Measurements from ENCODE around the gene MED13. TPM values are rescaled to one million over a fixed set of nuclear protein-coding genes. Genes with fewer than 3 reads are reported as not detected.

Gene MED13
- polyA plus RNA-seq, 1 donor (not counting 4 experiments of a cell fraction or from before 2014, with no cell fraction given) = 21.4 TPM

GRCh38 chr17:62038248-62038647 lies 26.8 kb downstream of the MED13 start:
- H3K9me1 ChIP-seq (ENCODE audit: control insufficient read depth, extremely low read depth, insufficient read depth, low read length) = no peaks in the 10 kb centered on the region
- no peaks in the 10 kb centered on the region for H3K27me3 ChIP-seq (ENCODE audit: control insufficient read depth, extremely low read depth, insufficient read depth, low read length)
- H4K20me1 ChIP-seq (ENCODE audit: control insufficient read depth, extremely low read depth, insufficient read depth, low read length) = peaks cover 2% of the 10 kb centered on the region
- no peak for DNase-seq (ENCODE audit: low read depth, low spot score)
- H2AFZ ChIP-seq (ENCODE audit: control insufficient read depth, low read length) = no peak overlapping the region
- H3K36me3 ChIP-seq (ENCODE audit: control insufficient read depth in 2 of 2, extremely low read depth in 1 of 2, insufficient read depth in 2 of 2, low read length in 2 of 2) = peaks cover 0 to 2% of the 10 kb centered on the region in 2 experiments
- H3K4me2 ChIP-seq (ENCODE audit: control insufficient read depth, extremely low read depth, insufficient read depth, low read depth, low read length) = no peak overlapping the region
- dilution Hi-C loops (cut with MboI; ENCODE audit: extremely low pct_ligation_motif_present, low sequenced_read_pairs) = no loop called here
- FAIRE-seq = no peak
- no peak overlapping the region for H3K4me3 ChIP-seq (ENCODE audit: control insufficient read depth in 2 of 3, extremely low read depth in 1 of 3, insufficient read depth in 2 of 3, low read depth in 1 of 3, low read length in 3 of 3)
- peaks cover 73% of the 10 kb centered on the region for H3K79me2 ChIP-seq (ENCODE audit: control insufficient read depth, insufficient read depth, low read length)
- no peaks in the 10 kb centered on the region for H3K4me1 ChIP-seq (ENCODE audit: control insufficient read depth, extremely low read depth, insufficient read depth, low read length)
- TF ChIP-seq, protein P1, sequence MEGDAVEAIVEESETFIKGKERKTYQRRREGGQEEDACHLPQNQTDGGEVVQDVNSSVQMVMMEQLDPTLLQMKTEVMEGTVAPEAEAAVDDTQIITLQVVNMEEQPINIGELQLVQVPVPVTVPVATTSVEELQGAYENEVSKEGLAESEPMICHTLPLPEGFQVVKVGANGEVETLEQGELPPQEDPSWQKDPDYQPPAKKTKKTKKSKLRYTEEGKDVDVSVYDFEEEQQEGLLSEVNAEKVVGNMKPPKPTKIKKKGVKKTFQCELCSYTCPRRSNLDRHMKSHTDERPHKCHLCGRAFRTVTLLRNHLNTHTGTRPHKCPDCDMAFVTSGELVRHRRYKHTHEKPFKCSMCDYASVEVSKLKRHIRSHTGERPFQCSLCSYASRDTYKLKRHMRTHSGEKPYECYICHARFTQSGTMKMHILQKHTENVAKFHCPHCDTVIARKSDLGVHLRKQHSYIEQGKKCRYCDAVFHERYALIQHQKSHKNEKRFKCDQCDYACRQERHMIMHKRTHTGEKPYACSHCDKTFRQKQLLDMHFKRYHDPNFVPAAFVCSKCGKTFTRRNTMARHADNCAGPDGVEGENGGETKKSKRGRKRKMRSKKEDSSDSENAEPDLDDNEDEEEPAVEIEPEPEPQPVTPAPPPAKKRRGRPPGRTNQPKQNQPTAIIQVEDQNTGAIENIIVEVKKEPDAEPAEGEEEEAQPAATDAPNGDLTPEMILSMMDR (optimal IDR thresholded peaks at IDR 0.05 in 1 of 3, IDR thresholded peaks at IDR 0.05 in 1 of 3, conservative IDR thresholded peaks at IDR 0.05 in 1 of 3; ENCODE audit: extremely low read depth in 1 of 3, insufficient read depth in 2 of 3, low read length in 3 of 3) = no peak
- no peak for TF ChIP-seq EZH2 (IDR thresholded peaks at IDR 0.05; ENCODE audit: low read length)
- H3K9me3 ChIP-seq (ENCODE audit: control insufficient read depth, low read depth, low read length) = no peaks in the 10 kb centered on the region
- H3K9ac ChIP-seq (ENCODE audit: control insufficient read depth, extremely low read depth, insufficient read depth, low read length) = no peak overlapping the region
- H3K27ac ChIP-seq (ENCODE audit: control insufficient read depth, insufficient read depth, low read length) = no peak overlapping the region

DNA sequence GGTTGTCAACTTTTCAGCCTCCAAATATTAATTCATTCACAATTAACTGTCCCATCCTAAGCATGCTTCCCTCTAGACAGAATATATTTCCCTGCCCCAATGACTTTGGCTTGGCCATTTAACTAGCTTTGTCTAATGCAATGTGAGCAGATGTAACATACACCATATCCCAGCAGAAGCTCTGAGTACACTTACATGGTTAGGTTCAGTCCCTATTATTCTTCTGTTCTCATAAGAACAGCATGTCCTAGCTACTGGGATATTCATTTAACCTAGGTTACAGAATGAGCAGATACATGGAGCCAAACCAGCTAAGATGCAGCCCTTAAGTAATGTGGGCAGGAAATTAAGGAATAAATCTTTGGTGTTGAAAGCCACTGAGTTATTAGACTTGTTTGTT lies 31.8 kb downstream of the MED13 start:
- dilution Hi-C loops (cut with MboI; ENCODE audit: extremely low pct_ligation_motif_present, low sequenced_read_pairs) = no loop called here
- H3K4me3 ChIP-seq (ENCODE audit: control insufficient read depth in 2 of 3, extremely low read depth in 1 of 3, insufficient read depth in 2 of 3, low read depth in 1 of 3, low read length in 3 of 3) = no peak overlapping the region
- H3K27ac ChIP-seq (ENCODE audit: control insufficient read depth, insufficient read depth, low read length) = no peak overlapping the region
- H3K9me3 ChIP-seq (ENCODE audit: control insufficient read depth, low read depth, low read length) = no peaks in the 10 kb centered on the region
- peaks cover 5% of the 10 kb centered on the region for H4K20me1 ChIP-seq (ENCODE audit: control insufficient read depth, extremely low read depth, insufficient read depth, low read length)
- peaks cover 41% of the 10 kb centered on the region for H3K79me2 ChIP-seq (ENCODE audit: control insufficient read depth, insufficient read depth, low read length)
- no peaks in the 10 kb centered on the region for H3K9me1 ChIP-seq (ENCODE audit: control insufficient read depth, extremely low read depth, insufficient read depth, low read length)
- H3K36me3 ChIP-seq (ENCODE audit: control insufficient read depth in 2 of 2, extremely low read depth in 1 of 2, insufficient read depth in 2 of 2, low read length in 2 of 2) = peaks cover 17 to 26% of the 10 kb centered on the region in 2 experiments
- FAIRE-seq (no peak), DNase-seq (ENCODE audit: low read depth, low spot score) (no peak)
- no peak overlapping the region for H3K4me2 ChIP-seq (ENCODE audit: control insufficient read depth, extremely low read depth, insufficient read depth, low read depth, low read length)
- H2AFZ ChIP-seq (ENCODE audit: control insufficient read depth, low read length) = no peak overlapping the region
- no peak overlapping the region for H3K9ac ChIP-seq (ENCODE audit: control insufficient read depth, extremely low read depth, insufficient read depth, low read length)
- no peaks in the 10 kb centered on the region for H3K4me1 ChIP-seq (ENCODE audit: control insufficient read depth, extremely low read depth, insufficient read depth, low read length)
- no peak for TF ChIP-seq EZH2 (IDR thresholded peaks at IDR 0.05; ENCODE audit: low read length)
- TF ChIP-seq, protein P1 (optimal IDR thresholded peaks at IDR 0.05 in 1 of 3, IDR thresholded peaks at IDR 0.05 in 1 of 3, conservative IDR thresholded peaks at IDR 0.05 in 1 of 3; ENCODE audit: extremely low read depth in 1 of 3, insufficient read depth in 2 of 3, low read length in 3 of 3) = no peak
- no peaks in the 10 kb centered on the region for H3K27me3 ChIP-seq (ENCODE audit: control insufficient read depth, extremely low read depth, insufficient read depth, low read length)

All from keratinocyte (primary cell).